Breast epithelium (tissue), 4 donors: ENCODE measurements around the gene TMEM41A. TPM values are rescaled to one million over a fixed set of nuclear protein-coding genes. Genes with fewer than 3 reads are reported as not detected.

Source experiments
- DNase-seq, 2 donors: peaks; one replicate each; pipeline ENCODE4 v3.0.0-alpha.2; 2019; ENCODE audit warnings: low spot score in 2 of 2
- H3K27ac ChIP-seq, 2 donors: fragments of 200-600 bp; sonication (generic) in 1 of 2; one replicate each; pipeline ENCODE4 v1.5.1; 2016 to 2019; ENCODE audit warnings: mild to moderate bottlenecking in 1 of 2
- H3K27me3 ChIP-seq, 2 donors: fragments of 200-600 bp; sonication (generic) in 1 of 2; one replicate each; pipeline versions ENCODE4 v1.5.1 to v1.6.0; 2017 to 2019; ENCODE audit warnings: control low read depth in 1 of 2, mild to moderate bottlenecking in 1 of 2
- H3K36me3 ChIP-seq: fragments of 200-600 bp; one replicate; pipeline ENCODE4 v1.5.1; 2019
- H3K4me1 ChIP-seq, 2 donors: fragments of 200-600 bp; sonication (generic); one replicate each; pipeline ENCODE4 v1.5.1; 2016 to 2019; ENCODE audit warnings: control low read depth in 1 of 2
- H3K4me3 ChIP-seq, 3 donors: fragments of 200-600 bp; sonication (generic); 1 replicate in 2 of 3; 2 replicates in 1 of 3; pipeline ENCODE4 v1.5.1; 2016 to 2019; ENCODE audit warnings: mild to moderate bottlenecking in 3 of 3, moderate library complexity in 2 of 3
- H3K9me3 ChIP-seq, 2 donors: fragments of 200-600 bp; sonication (generic) in 1 of 2; one replicate each; pipeline ENCODE4 v1.5.1; 2016 to 2019; ENCODE audit warnings: control low read depth in 1 of 2
- CTCF ChIP-seq, 3 donors: fragments of 450-650 bp; IDR thresholded peaks; one replicate each; pipeline ENCODE4 v1.5.1; 2016 to 2017; ENCODE audit warnings: antibody characterized with exemption in 3 of 3, mild to moderate bottlenecking in 3 of 3, moderate library complexity in 3 of 3
- POLR2A ChIP-seq: fragments of 450-650 bp; IDR thresholded peaks from one replicate; pipeline ENCODE4 v1.6.1; 2016; ENCODE audit warnings: antibody characterized with exemption, mild to moderate bottlenecking, moderate library complexity
- POLR2AphosphoS5 ChIP-seq, 3 donors: sonication (generic); formaldehyde crosslinking; IDR thresholded peaks; one replicate each; pipeline ENCODE4 v1.6.1; 2017; ENCODE audit warnings: antibody characterized with exemption in 3 of 3
- intact Hi-C: fragments of 100-400 bp; cut with DNase I; formaldehyde crosslinking; loops from one replicate; pipeline ENCODE4 v1.15.1; 2023; ENCODE audit warnings: low total_unique reads
- total RNA-seq, 3 donors: library from RNA; depleted of rRNA; stranded (reverse); fragments of >200 nt; gene quantifications; one replicate each; pipeline ENCODE4 v1.1.0, GENCODE V29; 2016

TMEM41A gene
- total RNA-seq = 10 to 100 TPM; 11.5 to 22.2 (median 15.1) TPM

GRCh38 chr3:185498503-185499396 lies at the start of gene TMEM41A:
TMEM41A (minus strand) TSS chr3:185499035; CDS start chr3:185498961, 74 bp downstream.
- TF ChIP-seq CTCF (IDR thresholded peaks at IDR 0.05) = no peak
- peak in 2 of 3 donors; percentile 87 to 93 for TF ChIP-seq POLR2AphosphoS5 (IDR thresholded peaks at IDR 0.05)
- TF ChIP-seq POLR2A = peak; percentile 43
- H3K4me1 ChIP-seq = peaks cover 0 to 11% of the 10 kb centered on the region in 2 donors
- peak; percentile 89 to 96 for DNase-seq
- H3K9me3 ChIP-seq = no peaks in the 10 kb centered on the region
- intact Hi-C loops = no loop called here
- peak within 1 kb of the TSS; percentile 80 to 95 (median 80) for H3K4me3 ChIP-seq
- no peaks in the 10 kb centered on the region for H3K36me3 ChIP-seq
- peak within 1 kb of the TSS; percentile 80 to 81 for H3K27ac ChIP-seq
- no peaks in the 10 kb centered on the region for H3K27me3 ChIP-seq

DNA sequence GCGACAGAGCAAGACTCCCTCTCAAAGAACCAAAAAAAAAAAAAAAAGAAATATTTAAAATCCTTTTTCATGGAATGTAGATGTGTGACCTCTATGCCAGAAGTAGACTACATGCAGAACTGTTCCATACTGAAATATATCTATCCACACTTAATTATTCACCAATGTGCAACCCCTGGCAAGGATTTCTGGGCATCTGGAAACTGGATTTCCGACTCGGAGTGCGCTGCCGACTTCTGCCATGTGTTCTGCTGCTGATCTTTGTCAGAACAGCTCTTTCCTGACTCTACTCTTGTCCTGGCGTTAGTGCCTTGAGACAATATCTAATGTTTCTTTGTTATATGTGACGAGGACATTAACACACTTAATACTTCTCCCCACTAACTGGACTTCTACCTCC lies 41.9 kb upstream of the TMEM41A start:
- Histone ChIP-seq H3K4me1 (peaks cover 0 to 3% of the 10 kb centered on the region in 2 donors), H3K4me3 (no peak overlapping the region), H3K27ac (no peak overlapping the region), H3K27me3 (no peaks in the 10 kb centered on the region), H3K36me3 (no peaks in the 10 kb centered on the region), H3K9me3 (no peaks in the 10 kb centered on the region)
- TF ChIP-seq CTCF (IDR thresholded peaks at IDR 0.05) = no peak
- no peak for TF ChIP-seq POLR2A
- no peak for TF ChIP-seq POLR2AphosphoS5 (IDR thresholded peaks at IDR 0.05)
- DNase-seq = no peak
- intact Hi-C loops = no loop called here

GRCh38 chr3:185539934-185540333 lies 41.1 kb upstream of the TMEM41A start:
- Histone ChIP-seq H3K4me3 (no peak overlapping the region), H3K27me3 (no peaks in the 10 kb centered on the region), H3K36me3 (no peaks in the 10 kb centered on the region), H3K4me1 (peaks cover 0 to 3% of the 10 kb centered on the region in 2 donors), H3K27ac (no peak overlapping the region), H3K9me3 (no peaks in the 10 kb centered on the region)
- intact Hi-C loops = no loop called here
- no peak for DNase-seq
- TF ChIP-seq POLR2AphosphoS5 (IDR thresholded peaks at IDR 0.05) (no peak), CTCF (IDR thresholded peaks at IDR 0.05) (no peak)

DNA sequence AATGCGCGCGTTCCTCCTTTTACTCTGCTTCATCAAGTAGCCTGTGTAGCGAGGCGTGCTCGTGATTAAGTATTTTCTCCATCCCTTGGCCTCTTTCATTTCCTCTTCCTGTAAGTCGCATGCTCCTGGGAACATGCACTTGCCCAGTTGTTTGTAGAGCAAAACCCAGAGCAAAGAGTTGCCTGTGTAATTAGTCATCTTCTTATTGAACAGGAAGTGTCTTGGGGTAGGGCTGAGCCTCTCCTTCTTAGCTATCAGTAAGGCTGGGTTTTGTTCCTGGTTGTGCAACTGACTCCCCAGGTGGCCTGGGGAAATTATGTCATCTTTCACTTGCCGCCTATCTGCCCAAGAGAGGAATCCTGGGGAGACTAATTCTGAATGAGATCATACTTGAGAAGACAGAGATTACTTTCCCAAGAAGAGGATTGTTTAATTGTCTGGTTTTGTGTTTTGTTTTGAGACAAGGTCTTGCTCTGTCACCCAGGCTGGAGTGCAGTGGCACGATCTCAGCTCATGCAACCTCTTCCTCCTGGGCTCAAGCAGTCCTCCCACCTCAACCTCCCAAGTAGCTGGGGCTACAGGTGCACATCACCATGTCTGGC lies 38.6 kb upstream of the TMEM41A start:
- TF ChIP-seq POLR2AphosphoS5 (IDR thresholded peaks at IDR 0.05) = peak; percentile 36 to 51 (median 48)
- no peak for TF ChIP-seq CTCF (IDR thresholded peaks at IDR 0.05)
- Histone ChIP-seq H3K4me1 (peaks cover 0 to 3% of the 10 kb centered on the region in 2 donors), H3K9me3 (no peaks in the 10 kb centered on the region), H3K27ac (peak overlapping the region; percentile 82 to 83), H3K27me3 (no peaks in the 10 kb centered on the region), H3K4me3 (no peak overlapping the region), H3K36me3 (no peaks in the 10 kb centered on the region)
- peak in 1 of 2 donors; percentile 71 for DNase-seq
- intact Hi-C loops = no loop called here

- TF ChIP-seq CTCF (IDR thresholded peaks at IDR 0.05) = no peak
- no peak for TF ChIP-seq POLR2A
- TF ChIP-seq POLR2AphosphoS5 (IDR thresholded peaks at IDR 0.05) = no peak
- Histone ChIP-seq H3K9me3 (no peaks in the 10 kb centered on the region), H3K36me3 (no peaks in the 10 kb centered on the region), H3K4me3 (no peak overlapping the region), H3K27ac (no peak overlapping the region), H3K4me1 (peaks cover 0 to 3% of the 10 kb centered on the region in 2 donors), H3K27me3 (no peaks in the 10 kb centered on the region)
- no peak for DNase-seq
- intact Hi-C loops = no loop called here
These were observed 35.7 kb upstream of the TMEM41A start for GRCh38 chr3:185534511-185534910.
